GM12864 (cell line): ENCODE results near the gene ACTR1B.
A peak's percentile ranks its signal among the peaks of the same experiment; 100 is the strongest.
"Not testable (repeated sequence)": the region's sequence is repeated elsewhere in the genome, so short reads cannot be mapped to it uniquely, and the experiment has no call there.

Experiments
- DNase-seq: peaks from one replicate; pipeline ENCODE4 v3.0.0-alpha.2; 2011; ENCODE audit warnings: low read depth
- H3K4me3 ChIP-seq: 2 replicates; pipeline ENCODE4 v1.5.1; 2011; ENCODE audit warnings: mild to moderate bottlenecking, low read depth, low read length, control low read depth
- TF ChIP-seq, protein P1 (sequence below): IDR thresholded peaks from 2 replicates; pipeline ENCODE4 v1.5.1; 2011; ENCODE audit warnings: low read depth, mild to moderate bottlenecking, moderate library complexity, low read length, control low read depth, inconsistent platforms; ENCODE audit errors: missing control alignments

The ACTR1B gene

DNA sequence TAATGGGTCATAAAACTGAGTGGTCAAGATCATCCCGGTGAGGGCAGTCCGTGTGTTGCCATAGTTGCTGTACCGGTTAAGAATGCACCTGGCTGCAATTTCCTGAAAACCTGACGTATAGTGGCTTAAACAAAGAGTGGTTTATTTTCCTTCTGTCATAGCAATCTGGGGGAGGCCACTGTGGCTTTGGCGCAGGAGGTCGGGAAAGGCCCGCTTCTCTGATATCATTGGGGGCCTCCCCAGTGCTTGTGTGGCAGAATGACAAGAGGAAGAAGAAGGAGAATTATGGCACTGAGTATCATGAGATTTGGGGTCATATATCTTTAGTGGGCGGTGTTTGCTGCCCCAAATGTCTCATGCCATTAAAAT lies 10.1 kb upstream of the ACTR1B start:
- H3K4me3 ChIP-seq: no peak overlapping the region
- DNase-seq: no peak
- TF ChIP-seq, protein P1, sequence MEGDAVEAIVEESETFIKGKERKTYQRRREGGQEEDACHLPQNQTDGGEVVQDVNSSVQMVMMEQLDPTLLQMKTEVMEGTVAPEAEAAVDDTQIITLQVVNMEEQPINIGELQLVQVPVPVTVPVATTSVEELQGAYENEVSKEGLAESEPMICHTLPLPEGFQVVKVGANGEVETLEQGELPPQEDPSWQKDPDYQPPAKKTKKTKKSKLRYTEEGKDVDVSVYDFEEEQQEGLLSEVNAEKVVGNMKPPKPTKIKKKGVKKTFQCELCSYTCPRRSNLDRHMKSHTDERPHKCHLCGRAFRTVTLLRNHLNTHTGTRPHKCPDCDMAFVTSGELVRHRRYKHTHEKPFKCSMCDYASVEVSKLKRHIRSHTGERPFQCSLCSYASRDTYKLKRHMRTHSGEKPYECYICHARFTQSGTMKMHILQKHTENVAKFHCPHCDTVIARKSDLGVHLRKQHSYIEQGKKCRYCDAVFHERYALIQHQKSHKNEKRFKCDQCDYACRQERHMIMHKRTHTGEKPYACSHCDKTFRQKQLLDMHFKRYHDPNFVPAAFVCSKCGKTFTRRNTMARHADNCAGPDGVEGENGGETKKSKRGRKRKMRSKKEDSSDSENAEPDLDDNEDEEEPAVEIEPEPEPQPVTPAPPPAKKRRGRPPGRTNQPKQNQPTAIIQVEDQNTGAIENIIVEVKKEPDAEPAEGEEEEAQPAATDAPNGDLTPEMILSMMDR: no peak

DNA sequence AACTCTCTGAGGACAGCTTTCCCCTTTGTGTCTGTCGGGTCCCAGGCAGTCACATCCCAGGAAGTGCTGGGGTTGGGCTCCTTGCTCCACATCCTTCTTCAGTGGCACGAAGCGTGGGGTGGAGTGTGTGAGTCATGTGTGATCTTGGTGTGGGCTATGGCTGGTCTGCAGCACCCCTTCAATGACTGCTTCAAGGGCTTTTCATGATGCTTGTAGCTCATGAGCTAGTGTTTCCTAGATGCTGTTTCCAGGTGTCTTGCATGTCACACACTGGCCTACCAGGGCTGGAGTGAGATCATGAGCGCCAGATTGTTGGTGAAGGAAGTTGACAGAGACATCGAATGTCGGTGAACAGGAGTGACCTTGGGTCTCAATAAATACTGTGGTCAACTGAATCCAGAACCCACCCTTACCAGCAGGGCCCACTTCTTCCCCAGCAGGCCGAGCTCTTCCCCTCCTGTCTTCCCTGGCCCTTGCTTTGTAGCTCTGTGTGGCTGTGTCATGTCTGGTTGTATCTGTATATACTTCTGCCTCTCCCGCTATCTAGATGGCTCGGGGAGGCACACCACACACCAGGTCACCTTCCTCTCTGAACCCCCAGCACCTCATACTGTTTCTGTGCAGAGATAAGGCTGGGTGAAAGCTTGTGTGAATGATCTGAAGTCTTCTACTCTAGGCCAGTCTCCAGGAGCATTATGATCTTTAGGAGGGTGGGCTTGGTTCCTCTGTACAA lies 9.5 kb upstream of the ACTR1B start:
- TF ChIP-seq, protein P1: no peak
- no peak overlapping the region for H3K4me3 ChIP-seq
- no peak for DNase-seq

DNA sequence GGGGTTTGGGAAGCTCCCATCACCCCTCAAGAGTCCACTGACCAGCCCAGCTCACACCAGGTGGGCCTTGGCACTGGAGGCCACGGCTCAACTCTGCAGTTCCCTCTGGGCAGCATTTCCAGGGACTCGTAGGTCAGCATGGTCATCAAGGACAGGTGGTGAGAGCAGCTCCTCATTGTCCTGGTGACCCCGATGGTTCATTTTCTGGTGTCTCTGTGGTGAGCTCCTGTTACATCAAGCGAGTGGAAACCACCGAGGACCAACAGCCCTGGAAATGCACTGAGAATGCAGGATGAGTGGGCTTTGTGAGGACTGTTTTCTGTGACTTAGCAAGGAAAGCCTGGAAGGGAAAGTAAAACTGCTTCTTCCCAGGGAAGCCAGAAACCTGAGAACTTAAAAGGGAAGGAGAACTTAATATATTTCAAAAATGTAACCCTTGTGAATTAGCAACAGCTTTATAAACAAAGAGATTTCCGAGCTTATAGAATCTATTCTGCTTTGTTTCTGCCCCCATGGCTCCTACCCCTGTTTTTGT lies 8.8 kb upstream of the ACTR1B start:
- not testable (repeated sequence) for H3K4me3 ChIP-seq, DNase-seq

GRCh38 chr2:97671526-97671925 lies 7.7 kb upstream of the ACTR1B start:
- TF ChIP-seq, protein P1: no peak
- no peak for DNase-seq
- no peak overlapping the region for H3K4me3 ChIP-seq

DNA sequence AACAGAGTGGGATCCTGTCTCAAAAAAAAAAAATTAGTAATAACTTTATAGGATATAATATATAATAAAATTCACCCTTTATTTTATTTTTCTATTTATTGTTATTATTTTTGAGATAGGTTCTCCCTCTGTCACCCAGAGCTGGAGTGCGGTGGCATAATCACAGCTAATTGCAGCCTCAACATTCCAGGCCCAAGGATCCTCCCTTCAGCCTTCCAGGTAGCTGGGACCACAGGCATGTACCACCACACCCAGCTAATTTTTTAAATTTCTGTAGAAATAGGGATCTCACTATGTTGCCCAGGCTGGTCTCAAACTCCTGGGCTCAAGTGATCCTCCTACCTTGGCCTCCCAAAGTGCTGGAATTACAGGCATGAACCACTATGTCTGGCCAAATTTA lies 6.6 kb upstream of the ACTR1B start:
- H3K4me3 ChIP-seq: no peak overlapping the region
- TF ChIP-seq, protein P1: no peak
- no peak for DNase-seq

GRCh38 chr2:97669448-97669847 lies 5.6 kb upstream of the ACTR1B start, which contains the start of gene C2orf92:
Gene C2orf92, plus strand, starts transcription at chr2:97669713. Its CDS starts 76 bp downstream, at chr2:97669789.
- no peak within 1 kb of the TSS for H3K4me3 ChIP-seq
- no peak for DNase-seq
- TF ChIP-seq, protein P1: no peak

DNA sequence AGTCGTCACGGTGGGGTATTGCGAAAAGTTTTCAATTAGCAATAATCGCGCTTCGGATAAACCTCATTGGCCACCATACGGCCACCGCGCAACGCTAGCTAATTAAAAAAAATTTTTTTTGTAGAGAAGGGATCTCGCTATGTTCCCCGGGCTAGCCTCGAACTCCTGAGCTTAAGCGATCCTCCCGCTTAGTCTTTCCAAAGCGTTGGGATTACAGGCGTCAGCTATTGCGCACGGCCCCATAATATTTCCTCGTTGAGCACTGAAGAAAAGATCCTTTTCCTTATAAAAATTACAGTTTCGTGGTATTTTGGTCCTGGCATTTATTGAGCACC lies 759 bp upstream of the ACTR1B start:
- TF ChIP-seq, protein P1: no peak
- H3K4me3 ChIP-seq: peak overlapping the region; percentile 59
- no peak for DNase-seq
